Heart left ventricle (tissue), 16 donors: Measurements from ENCODE around the gene C2CD4C. TPM values are rescaled to one million over a fixed set of nuclear protein-coding genes. Genes with fewer than 3 reads are reported as not detected.

Source experiments
- ATAC-seq, 4 donors: fragments of 200-7000 bp; cut with Tn5 transposase; one replicate each; pipeline ENCODE4 v1.9.1; 2020 to 2022; ENCODE audit warnings: moderate library complexity in 4 of 4, mild to moderate bottlenecking in 3 of 4, moderate number of reproducible peaks in 1 of 4
- DNase-seq, 5 donors: peaks; one replicate each; pipeline ENCODE4 v3.0.0-alpha.2; 2020
- H3K27ac ChIP-seq, 12 donors: fragments of 200-600 bp; sonication (generic) in 4 of 12; one replicate each; pipeline versions ENCODE4 v1.5.0 to v1.8.0; 2016 to 2022; ENCODE audit warnings: mild to moderate bottlenecking in 2 of 12
- H3K27me3 ChIP-seq, 9 donors: fragments of 200-600 bp; sonication (generic) in 2 of 9; one replicate each; pipeline versions ENCODE4 v1.5.1 to v1.8.0; 2016 to 2022; ENCODE audit warnings: mild to moderate bottlenecking in 3 of 9
- H3K36me3 ChIP-seq, 9 donors: fragments of 200-600 bp; sonication (generic) in 2 of 9; one replicate each; pipeline versions ENCODE4 v1.5.0 to v1.8.0; 2018 to 2022; ENCODE audit warnings: mild to moderate bottlenecking in 2 of 9
- H3K4me1 ChIP-seq, 12 donors: fragments of 200-600 bp; sonication (generic) in 4 of 12; one replicate each; pipeline versions ENCODE4 v1.5.0 to v1.8.0; 2016 to 2022; ENCODE audit warnings: mild to moderate bottlenecking in 3 of 12
- H3K4me3 ChIP-seq, 12 donors: fragments of 200-600 bp; sonication (generic) in 4 of 12; one replicate each; pipeline versions ENCODE4 v1.5.0 to v1.8.0; 2017 to 2022; ENCODE audit warnings: mild to moderate bottlenecking in 9 of 12, moderate library complexity in 4 of 12
- H3K9me3 ChIP-seq, 12 donors: fragments of 200-600 bp; sonication (generic) in 4 of 12; one replicate each; pipeline versions ENCODE4 v1.5.0 to v1.8.0; 2016 to 2022; ENCODE audit warnings: mild to moderate bottlenecking in 1 of 12
- POLR2A ChIP-seq, 2 donors: fragments of 450-650 bp; IDR thresholded peaks; one replicate each; pipeline ENCODE4 v1.6.1; 2017; ENCODE audit warnings: antibody characterized with exemption in 2 of 2, mild to moderate bottlenecking in 2 of 2, moderate library complexity in 2 of 2
- WGBS, 4 donors: extraction: QIAGEN DNeasy Blood & Tissue Kit in 2 of 4; methylation state at CpG; one replicate each; pipeline versions ENCODE4 v1.1.5 to v1.1.7; 2013 to 2018; 5-methylcytosine and 5-hydroxymethylcytosine counted together
- intact Hi-C, 10 donors: fragments of 100-400 bp; cut with DNase I; formaldehyde crosslinking; loops; one replicate each; pipeline versions ENCODE4 v1.11.1 to v1.14.2; 2022
- polyA plus RNA-seq, 2 donors: library from polyadenylated mRNA; stranded (reverse); fragments of 200-250 nt; gene quantifications; one replicate each; pipeline ENCODE4 v1.2.3, GENCODE V29; 2013
- total RNA-seq, 9 donors: library from RNA; depleted of rRNA in 2 of 9; stranded (reverse); fragments of >200 nt in 2 of 9; fragmentation: NEBNext Ultra II Directional in 3 of 9; extraction: Animal tissue kit (Norgen Biotek cat#: 25700) in 3 of 9; gene quantifications; one replicate each; pipeline versions ENCODE4 v1.1.0 to v1.2.4, GENCODE V29; 2016 to 2023
- TF ChIP-seq, protein P1 (sequence below), 12 donors: fragments of 200-600 bp; sonication (generic) in 4 of 12; IDR thresholded peaks; one replicate each; pipeline versions ENCODE4 v1.5.0 to v1.8.0; 2018 to 2022; ENCODE audit warnings: antibody characterized with exemption in 12 of 12, mild to moderate bottlenecking in 5 of 12
- donor health status: ischemic (EF 13 %, LVEDD 7.1; RV severe dilation, severe dysfunction).
- donor health status: healthy with polysubstance abuse.
- donor health status: DM: no; HTN: yes; CAD: no.
- donor health status: DM: no; HTN: no; CAD: no.
- donor health status: ischemic (EF 25% LVEDD 6.9; RV normal size, moderate dysfunction).
- donor health status: ischemic (EF 25% LVEDD 5.7; RV mildly dilated, moderate dysfunction).
- donor health status: healthy.
- donor health status: DM: yes; HTN: yes; CAD: no.
- donor health status: ischemic (EF 35%, LVEDD 5.7; RV mildly dilated, moderate dysfunction).
- donor health status: nonischemic (EF 11% LVEDD 7.7; RV severe dilation, severe dysfunction).
- donor health status: DM: yes; HTN: yes; CAD: no.
- donor health status: PGD.
- donor health status: ischemic (EF 29% LVEDD 5.4; RV normal size, mild dysfunction).
- donor health status: nonischemic (EF 23%, LVEDD 6.1; RV moderate dilation, normal function).

C2CD4C gene
- total and polyA plus RNA-seq, 11 donors, result 0.12 to 2.2 (median 1.3) TPM

- peaks cover 0 to 39% (median 7%) of the 10 kb centered on the region in 9 donors for H3K27me3 ChIP-seq
- TF ChIP-seq, protein P1, sequence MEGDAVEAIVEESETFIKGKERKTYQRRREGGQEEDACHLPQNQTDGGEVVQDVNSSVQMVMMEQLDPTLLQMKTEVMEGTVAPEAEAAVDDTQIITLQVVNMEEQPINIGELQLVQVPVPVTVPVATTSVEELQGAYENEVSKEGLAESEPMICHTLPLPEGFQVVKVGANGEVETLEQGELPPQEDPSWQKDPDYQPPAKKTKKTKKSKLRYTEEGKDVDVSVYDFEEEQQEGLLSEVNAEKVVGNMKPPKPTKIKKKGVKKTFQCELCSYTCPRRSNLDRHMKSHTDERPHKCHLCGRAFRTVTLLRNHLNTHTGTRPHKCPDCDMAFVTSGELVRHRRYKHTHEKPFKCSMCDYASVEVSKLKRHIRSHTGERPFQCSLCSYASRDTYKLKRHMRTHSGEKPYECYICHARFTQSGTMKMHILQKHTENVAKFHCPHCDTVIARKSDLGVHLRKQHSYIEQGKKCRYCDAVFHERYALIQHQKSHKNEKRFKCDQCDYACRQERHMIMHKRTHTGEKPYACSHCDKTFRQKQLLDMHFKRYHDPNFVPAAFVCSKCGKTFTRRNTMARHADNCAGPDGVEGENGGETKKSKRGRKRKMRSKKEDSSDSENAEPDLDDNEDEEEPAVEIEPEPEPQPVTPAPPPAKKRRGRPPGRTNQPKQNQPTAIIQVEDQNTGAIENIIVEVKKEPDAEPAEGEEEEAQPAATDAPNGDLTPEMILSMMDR (IDR thresholded peaks at IDR 0.05), result no peak
- no peak for TF ChIP-seq POLR2A (IDR thresholded peaks at IDR 0.05)
- WGBS, 4 donors, result 79 to 83% (median 80%) methylated on average over 24 of the region's 24 CpGs
- peak in 1 of 4 donors; percentile 12 for ATAC-seq
- peaks cover 0 to 19% (median 14%) of the 10 kb centered on the region in 12 donors for H3K4me1 ChIP-seq
- H3K9me3 ChIP-seq, result no peaks in the 10 kb centered on the region
- H3K36me3 ChIP-seq, result no peaks in the 10 kb centered on the region
- peak in 1 of 5 donors; percentile 61 for DNase-seq
- H3K27ac ChIP-seq, result no peak overlapping the region
- intact Hi-C loops, result no loop called here
- no peak overlapping the region for H3K4me3 ChIP-seq
Measured at GRCh38 chr19:373391-374182, 35.4 kb downstream of the C2CD4C start.

DNA sequence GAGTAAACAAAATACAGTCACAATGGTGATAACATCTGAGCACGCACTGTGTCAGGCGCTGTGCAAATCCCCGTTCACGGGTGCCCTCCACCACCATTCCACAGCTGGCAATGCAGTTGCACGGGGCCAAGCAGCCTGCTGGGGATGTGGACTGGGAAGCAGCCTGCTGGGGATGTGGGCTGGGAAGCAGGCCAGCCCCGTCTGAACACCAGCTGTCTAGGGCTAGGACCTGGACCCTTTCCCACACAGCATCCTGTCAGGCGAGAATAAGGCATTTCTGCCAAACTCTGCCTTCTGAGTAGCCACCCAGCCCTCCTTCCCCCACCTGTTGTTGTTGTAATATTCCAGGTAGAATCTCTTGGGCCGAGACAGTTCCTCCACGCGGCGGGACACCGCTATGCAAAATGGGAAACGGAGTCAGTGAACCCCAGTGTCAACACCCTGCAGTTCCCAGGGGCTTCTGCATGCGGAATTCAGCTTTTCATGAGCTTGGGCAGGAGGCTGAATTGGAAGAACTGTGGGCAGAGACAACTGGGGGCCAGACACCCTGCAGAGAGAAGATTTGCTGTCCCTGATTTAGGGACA, 36.5 kb downstream of the C2CD4C start:
- Histone ChIP-seq H3K27ac (peak overlapping the region in 1 of 12 donors; percentile 14), H3K9me3 (no peaks in the 10 kb centered on the region), H3K27me3 (peaks cover 0 to 45% (median 7%) of the 10 kb centered on the region in 9 donors), H3K36me3 (no peaks in the 10 kb centered on the region), H3K4me3 (no peak overlapping the region), H3K4me1 (peaks cover 0 to 19% (median 14%) of the 10 kb centered on the region in 12 donors)
- WGBS, 4 donors, result 34 to 51% (median 36%) methylated on average over 13 to 14 of the region's 14 CpGs
- DNase-seq (peak; percentile 67 to 86 (median 81)), ATAC-seq (peak; percentile 66 to 93 (median 84))
- TF ChIP-seq, protein P1 (IDR thresholded peaks at IDR 0.05), result no peak
- TF ChIP-seq POLR2A (IDR thresholded peaks at IDR 0.05), result no peak
- intact Hi-C loops, result no loop called here

DNA sequence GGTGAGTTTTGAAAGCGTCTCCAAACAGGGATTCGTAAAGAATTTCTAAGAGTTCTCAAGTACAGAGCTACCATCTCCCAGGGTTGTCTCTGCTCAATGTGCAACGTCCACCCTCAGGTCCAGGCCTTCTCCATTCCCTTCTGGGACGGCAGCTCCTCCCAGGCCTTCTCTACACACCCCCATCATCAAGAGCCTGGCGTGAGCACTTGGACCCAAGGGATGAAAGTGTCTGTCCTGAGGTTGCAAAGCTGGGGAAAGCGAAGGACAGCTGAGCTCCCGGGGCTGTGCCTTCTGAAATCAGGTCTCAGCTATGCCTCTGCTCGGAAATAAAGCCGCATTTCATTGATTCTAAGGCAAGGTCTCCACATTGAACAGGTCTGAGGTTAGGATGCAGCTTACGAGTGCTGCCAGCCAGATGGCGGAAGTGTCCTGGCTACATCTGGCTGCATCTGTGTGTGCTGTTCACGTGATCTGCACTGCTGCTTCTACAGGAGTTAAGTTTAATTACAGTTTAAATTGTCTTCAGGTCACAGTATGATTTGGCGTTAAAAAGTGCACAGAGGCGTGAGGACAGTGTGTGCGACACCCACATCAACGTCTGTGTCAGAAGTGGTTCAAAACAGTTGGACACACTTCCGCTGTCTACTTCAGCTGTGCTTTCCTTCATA, 37.3 kb downstream of the C2CD4C start:
- peak in 1 of 4 donors; percentile 43 for ATAC-seq
- peak in 1 of 5 donors; percentile 55 for DNase-seq
- no peak for TF ChIP-seq POLR2A (IDR thresholded peaks at IDR 0.05)
- TF ChIP-seq, protein P1 (IDR thresholded peaks at IDR 0.05), result no peak
- 57 to 66% (median 62%) methylated on average over 17 of the region's 17 CpGs for WGBS, 4 donors
- intact Hi-C loops, result no loop called here
- Histone ChIP-seq H3K4me1 (peaks cover 0 to 19% (median 14%) of the 10 kb centered on the region in 12 donors), H3K27me3 (peaks cover 0 to 52% (median 7%) of the 10 kb centered on the region in 9 donors), H3K27ac (no peak overlapping the region), H3K9me3 (no peaks in the 10 kb centered on the region), H3K4me3 (no peak overlapping the region), H3K36me3 (no peaks in the 10 kb centered on the region)
